Prostate gland (tissue), 2 donors: Measurements from ENCODE around the gene IFT27. TPM values are rescaled to one million over a fixed set of nuclear protein-coding genes. Genes with fewer than 3 reads are reported as not detected.

Experiments
- DNase-seq: peaks from one replicate; pipeline ENCODE4 v3.0.0-alpha.2; 2019; ENCODE audit warnings: low spot score
- H3K27ac ChIP-seq, 2 donors: fragments of 200-600 bp; sonication (generic); 2 replicates each; pipeline ENCODE4 v1.5.1; 2017 to 2019
- H3K27me3 ChIP-seq: fragments of 200-600 bp; sonication (generic); replicated peaks from 2 replicates; pipeline ENCODE4 v1.5.1; 2019; ENCODE audit not compliant: insufficient read depth
- H3K36me3 ChIP-seq, 2 donors: fragments of 200-600 bp; sonication (generic); 1 replicate in 1 of 2; 2 replicates in 1 of 2; pipeline versions ENCODE4 v1.5.1 to v1.8.1; 2017 to 2019
- H3K4me1 ChIP-seq: fragments of 200-600 bp; sonication (generic); replicated peaks from 2 replicates; pipeline ENCODE4 v1.5.1; 2019
- H3K4me3 ChIP-seq, 2 donors: fragments of 200-600 bp; sonication (generic); 2 replicates each; pipeline ENCODE4 v1.5.1; 2017 to 2019
- H3K9me3 ChIP-seq: fragments of 200-600 bp; sonication (generic); 2 replicates; pipeline ENCODE4 v1.5.1; 2017
- POLR2A ChIP-seq: fragments of 450-650 bp; IDR thresholded peaks from one replicate; pipeline ENCODE4 v1.6.1; 2016; ENCODE audit warnings: antibody characterized with exemption, mild to moderate bottlenecking
- POLR2AphosphoS5 ChIP-seq: sonication (generic); formaldehyde crosslinking; IDR thresholded peaks from one replicate; pipeline ENCODE4 v1.6.1; 2017; ENCODE audit warnings: antibody characterized with exemption
- WGBS: methylation state at CpG from one replicate; pipeline ENCODE4 v1.1.5; 2018; 5-methylcytosine and 5-hydroxymethylcytosine counted together
- intact Hi-C: fragments of 100-400 bp; cut with DNase I; formaldehyde crosslinking; loops from one replicate; pipeline ENCODE4 v1.14.2; 2022
- total RNA-seq, 2 donors: library from RNA; depleted of rRNA; stranded (reverse); fragments of >200 nt; gene quantifications; one replicate each; pipeline ENCODE4 v1.1.0, GENCODE V29; 2016
- TF ChIP-seq, protein P1 (sequence below), 4 experiments: fragments of 200-600 bp in 2 of 4; fragments of 450-650 bp in 2 of 4; sonication (generic) in 2 of 4; IDR thresholded peaks; 1 replicate in 3 of 4; 2 replicates in 1 of 4; pipeline ENCODE4 v1.5.1; 2016 to 2019; ENCODE audit warnings: antibody characterized with exemption in 4 of 4, mild to moderate bottlenecking in 2 of 4, moderate library complexity in 2 of 4

Gene IFT27
- total RNA-seq, 2 donors from 2014 or later = 16.5 to 26.4 TPM

DNA sequence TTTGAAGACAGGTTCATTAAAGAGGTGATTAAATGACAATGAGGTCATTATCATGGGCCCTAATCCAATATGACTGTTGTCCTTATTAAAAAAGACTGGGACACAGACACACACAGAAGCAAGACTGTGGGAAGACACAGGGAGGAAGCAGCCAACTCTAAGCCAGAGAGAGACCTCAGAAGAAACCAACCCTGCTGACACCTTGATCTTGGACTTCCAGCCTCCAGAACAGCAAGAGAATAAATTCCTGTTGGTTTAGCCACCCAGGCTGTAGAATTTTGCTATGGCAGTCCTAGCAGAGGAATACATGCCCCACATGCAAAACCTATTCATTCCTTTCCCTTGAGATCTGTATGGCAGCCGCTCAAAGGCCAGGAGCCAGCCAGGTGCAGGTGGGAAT is 36.7 kb downstream of the IFT27 start:
- no peaks in the 10 kb centered on the region for H3K9me3 ChIP-seq
- no peak overlapping the region for H3K27ac ChIP-seq
- no peak for DNase-seq
- TF ChIP-seq POLR2AphosphoS5 (no peak), POLR2A (no peak)
- TF ChIP-seq, protein P1, sequence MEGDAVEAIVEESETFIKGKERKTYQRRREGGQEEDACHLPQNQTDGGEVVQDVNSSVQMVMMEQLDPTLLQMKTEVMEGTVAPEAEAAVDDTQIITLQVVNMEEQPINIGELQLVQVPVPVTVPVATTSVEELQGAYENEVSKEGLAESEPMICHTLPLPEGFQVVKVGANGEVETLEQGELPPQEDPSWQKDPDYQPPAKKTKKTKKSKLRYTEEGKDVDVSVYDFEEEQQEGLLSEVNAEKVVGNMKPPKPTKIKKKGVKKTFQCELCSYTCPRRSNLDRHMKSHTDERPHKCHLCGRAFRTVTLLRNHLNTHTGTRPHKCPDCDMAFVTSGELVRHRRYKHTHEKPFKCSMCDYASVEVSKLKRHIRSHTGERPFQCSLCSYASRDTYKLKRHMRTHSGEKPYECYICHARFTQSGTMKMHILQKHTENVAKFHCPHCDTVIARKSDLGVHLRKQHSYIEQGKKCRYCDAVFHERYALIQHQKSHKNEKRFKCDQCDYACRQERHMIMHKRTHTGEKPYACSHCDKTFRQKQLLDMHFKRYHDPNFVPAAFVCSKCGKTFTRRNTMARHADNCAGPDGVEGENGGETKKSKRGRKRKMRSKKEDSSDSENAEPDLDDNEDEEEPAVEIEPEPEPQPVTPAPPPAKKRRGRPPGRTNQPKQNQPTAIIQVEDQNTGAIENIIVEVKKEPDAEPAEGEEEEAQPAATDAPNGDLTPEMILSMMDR (IDR thresholded peaks at IDR 0.05) = no peak
- 88% methylated on average over 1 of the region's 1 CpG for WGBS
- H3K4me3 ChIP-seq = no peak overlapping the region
- intact Hi-C loops = no loop called here
- H3K36me3 ChIP-seq = no peaks in the 10 kb centered on the region
- H3K4me1 ChIP-seq = no peaks in the 10 kb centered on the region
- peaks cover 4% of the 10 kb centered on the region for H3K27me3 ChIP-seq

DNA sequence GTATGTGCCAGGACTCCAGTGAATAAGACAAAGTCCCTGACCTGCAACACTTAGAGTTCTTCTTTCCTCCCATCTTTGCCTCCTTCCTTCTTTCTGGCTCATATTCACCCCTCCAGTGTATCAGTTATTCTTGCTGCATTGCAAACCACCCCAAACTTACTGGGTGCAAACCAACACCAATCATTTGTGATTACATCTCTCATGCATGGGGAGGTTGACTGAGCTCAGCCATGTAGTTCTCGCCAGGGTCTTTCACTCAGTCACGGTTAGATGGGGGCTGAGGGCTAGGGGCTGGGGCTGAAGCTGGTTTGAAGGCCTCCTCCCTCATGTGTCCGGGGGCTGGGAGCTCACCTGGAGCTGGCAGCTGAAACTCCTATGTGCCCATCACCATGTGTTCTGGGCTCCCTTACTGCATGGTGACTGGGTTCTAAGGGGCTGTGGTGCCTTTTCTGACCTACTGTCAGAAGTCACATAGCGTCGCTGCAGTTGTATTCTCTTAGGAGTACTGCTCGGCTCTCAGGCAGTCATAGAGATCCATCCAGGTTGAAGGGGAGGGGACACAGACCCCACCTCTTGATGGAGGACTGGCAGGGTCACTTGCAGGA is 37.4 kb downstream of the IFT27 start:
- Histone ChIP-seq H3K27me3 (peaks cover 4% of the 10 kb centered on the region), H3K27ac (no peak overlapping the region), H3K36me3 (no peaks in the 10 kb centered on the region), H3K4me1 (no peaks in the 10 kb centered on the region), H3K4me3 (no peak overlapping the region), H3K9me3 (no peaks in the 10 kb centered on the region)
- no peak for DNase-seq
- intact Hi-C loops = no loop called here
- 89% methylated on average over 6 of the region's 6 CpGs for WGBS
- TF ChIP-seq, protein P1 (IDR thresholded peaks at IDR 0.05) = no peak
- TF ChIP-seq POLR2AphosphoS5 (no peak), POLR2A (no peak)

DNA sequence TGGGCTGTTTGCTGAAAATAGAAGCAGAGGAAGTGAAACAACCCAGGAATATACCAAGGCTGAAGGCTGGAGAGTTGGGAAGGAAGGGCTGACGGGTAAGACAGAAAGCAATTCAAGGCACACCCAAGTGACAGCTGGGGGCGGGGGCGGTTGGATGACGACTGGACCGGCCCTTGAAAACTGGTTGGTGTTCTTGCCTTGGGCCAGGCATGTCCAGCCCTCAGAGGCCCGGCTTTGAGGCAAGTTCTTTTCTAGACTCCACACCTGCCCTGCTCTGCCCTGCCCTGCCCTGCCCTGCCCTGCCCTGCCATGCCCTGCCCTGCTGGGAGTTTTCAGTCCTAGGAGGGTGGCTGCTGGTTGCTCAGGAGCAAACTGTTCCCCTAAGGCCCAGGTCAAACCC is 38.1 kb downstream of the IFT27 start:
- Histone ChIP-seq H3K4me3 (no peak overlapping the region), H3K4me1 (no peaks in the 10 kb centered on the region), H3K27me3 (peaks cover 4% of the 10 kb centered on the region), H3K27ac (no peak overlapping the region), H3K9me3 (no peaks in the 10 kb centered on the region), H3K36me3 (no peaks in the 10 kb centered on the region)
- intact Hi-C loops = no loop called here
- no peak for DNase-seq
- 36% methylated on average over 6 of the region's 6 CpGs for WGBS
- no peak for TF ChIP-seq POLR2AphosphoS5
- TF ChIP-seq, protein P1 (IDR thresholded peaks at IDR 0.05) = no peak
- no peak for TF ChIP-seq POLR2A

DNA sequence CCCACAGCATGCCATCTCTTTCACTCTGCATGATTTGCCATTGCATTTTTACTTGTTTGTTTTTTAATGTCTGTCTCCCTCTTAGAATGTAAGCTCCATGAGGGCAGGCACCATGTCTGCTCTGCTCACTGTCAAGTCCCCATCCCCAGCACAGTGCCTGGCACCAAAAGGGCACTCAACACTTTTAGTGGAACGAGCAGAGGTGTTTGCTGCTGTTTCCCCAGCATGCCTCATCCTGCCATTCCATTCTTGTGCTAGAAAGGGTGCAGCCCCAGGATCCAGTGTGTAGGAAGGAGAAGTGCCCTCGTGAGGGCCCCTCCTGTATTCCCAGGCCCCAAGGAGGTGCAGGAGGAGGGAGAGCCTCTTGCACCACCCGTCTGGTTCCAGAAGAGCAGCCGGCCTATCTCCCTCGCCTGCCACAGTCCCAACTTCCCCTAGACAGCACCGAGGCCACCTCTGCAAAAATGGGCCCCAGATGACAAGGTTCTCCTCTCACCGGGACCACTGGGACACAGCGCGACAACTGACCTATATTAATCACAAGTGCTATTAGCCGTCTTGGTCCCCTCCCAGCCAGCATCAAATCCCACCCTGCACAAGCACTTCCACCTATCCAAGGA is 39.1 kb downstream of the IFT27 start:
- 62% methylated on average over 10 of the region's 10 CpGs for WGBS
- Histone ChIP-seq H3K9me3 (no peaks in the 10 kb centered on the region), H3K4me1 (no peaks in the 10 kb centered on the region), H3K36me3 (no peaks in the 10 kb centered on the region), H3K27me3 (peaks cover 4% of the 10 kb centered on the region), H3K27ac (no peak overlapping the region), H3K4me3 (no peak overlapping the region)
- intact Hi-C loops = no loop called here
- TF ChIP-seq POLR2AphosphoS5 (no peak), POLR2A (no peak)
- TF ChIP-seq, protein P1 (IDR thresholded peaks at IDR 0.05) = no peak
- DNase-seq = no peak
